NCI-H748 treated with DMSO at 0.1 percent for 48 hours (cell line): ENCODE data around the gene ZNF799.
"Not testable (repeated sequence)": the region's sequence is repeated elsewhere in the genome, so short reads cannot be mapped to it uniquely, and the experiment has no call there.

Source experiments
- DNase-seq: peaks from one replicate; lab custom pipeline; 2025; lab: John Stamatoyannopoulos, UW

ZNF799 gene

DNA sequence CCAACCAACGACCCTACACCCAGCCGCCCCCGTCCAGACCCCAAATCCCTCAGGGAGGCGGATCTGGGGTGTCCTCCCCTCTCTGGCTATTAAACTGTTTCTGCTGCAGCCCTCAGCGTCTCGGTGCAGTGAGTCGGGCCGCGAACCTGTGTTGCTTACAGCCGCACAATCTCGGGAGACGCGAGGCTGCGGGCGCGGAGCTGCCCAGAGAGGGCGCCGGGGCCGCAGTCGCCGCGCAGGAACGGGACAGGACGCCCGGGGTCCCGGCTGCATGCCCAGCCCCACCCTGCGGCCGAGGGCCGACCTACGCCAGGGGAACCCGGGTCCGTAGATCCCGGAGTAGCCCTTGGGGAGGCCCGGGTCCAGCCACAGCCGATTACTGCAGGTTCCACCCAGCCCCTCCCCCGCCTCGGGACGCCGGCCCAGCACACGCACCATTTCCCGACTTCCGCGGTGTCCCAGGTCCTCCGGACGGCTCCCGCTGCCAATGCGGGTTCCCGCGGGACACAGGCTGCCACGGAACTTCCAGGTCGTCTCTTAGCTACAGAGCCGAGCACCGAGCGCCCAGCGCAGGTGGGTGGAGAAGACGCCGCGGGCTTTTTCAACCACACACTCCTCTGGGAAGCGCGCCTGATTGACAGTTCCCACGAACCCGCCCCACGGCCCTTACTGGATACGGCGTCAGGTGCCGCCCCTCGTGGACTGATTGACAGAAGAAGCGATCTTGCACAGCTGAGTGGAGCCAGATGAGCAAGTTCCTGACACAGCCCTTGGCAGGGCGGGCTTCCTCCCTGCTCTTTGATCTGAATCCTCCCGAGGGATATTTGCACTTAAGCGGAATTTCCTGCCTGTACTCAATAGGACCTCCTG, at the start of gene ZNF799:
TSS of gene ZNF799 (minus strand) at position 639 of the 870 bp plus-strand sequence. CDS start at position 438, 201 bp downstream.
- DNase-seq = peak; percentile 71

- no peak for DNase-seq
Measured at GRCh38 chr19:12450844-12451243, 49.8 kb upstream of the ZNF799 start.

DNA sequence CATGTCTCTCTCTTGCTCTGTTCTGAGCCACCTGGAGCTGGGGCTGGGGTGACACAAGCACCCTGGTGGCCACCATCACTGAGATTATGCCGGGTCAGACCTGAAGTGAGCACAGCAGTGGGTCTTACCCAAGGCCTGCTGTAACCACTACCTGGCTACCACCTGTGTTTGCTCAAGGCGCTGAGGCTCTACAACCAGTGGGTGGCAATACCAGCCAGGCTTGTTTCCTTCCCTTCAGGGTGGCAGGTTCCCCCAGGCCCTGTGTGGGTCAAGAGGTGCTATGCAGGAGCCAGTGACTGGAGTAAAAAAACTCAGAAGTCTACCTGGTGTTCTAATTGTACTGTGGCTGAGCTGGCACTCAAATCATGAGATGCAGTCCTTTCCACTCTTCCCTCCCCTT, 47.7 kb upstream of the ZNF799 start:
- no peak for DNase-seq

DNA sequence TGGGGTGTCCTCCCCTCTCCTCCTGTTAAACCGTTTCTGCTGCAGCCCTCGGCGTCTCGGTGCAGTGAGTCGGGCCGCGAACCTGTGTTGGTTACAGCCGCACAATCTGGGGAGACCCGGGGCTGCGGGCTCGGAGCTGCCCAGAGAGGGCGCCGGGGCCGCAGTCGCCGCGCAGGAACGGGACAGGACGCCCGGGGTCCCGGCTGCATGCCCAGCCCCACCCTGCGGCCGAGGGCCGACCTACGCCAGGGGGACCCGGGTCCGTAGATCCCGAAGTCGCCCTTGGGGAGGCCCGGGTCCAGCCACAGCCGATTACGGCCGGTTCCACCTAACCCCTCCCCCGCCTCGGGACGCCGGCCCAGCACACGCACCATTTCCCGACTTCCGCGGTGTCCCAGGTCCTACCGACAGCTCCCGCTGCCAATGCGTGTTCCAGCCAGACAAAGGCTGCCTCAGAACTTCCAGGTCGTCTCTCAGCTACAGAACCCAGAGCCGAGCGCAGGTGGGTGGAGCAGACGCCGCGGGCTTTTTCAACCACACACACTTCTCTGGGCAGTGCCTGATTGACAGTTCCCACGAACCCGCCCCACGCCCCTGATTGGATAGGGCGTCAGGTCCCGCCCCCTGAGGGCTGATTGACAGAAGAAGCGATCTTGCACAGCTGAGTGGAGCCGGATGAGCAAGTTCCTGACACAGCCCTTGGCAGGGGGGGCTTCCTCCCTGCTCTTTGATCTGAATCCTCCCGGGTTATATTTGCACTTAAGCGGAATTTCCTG, 39.7 kb upstream of the ZNF799 start, which contains the start of gene ZNF443:
TSS of gene ZNF443 (minus strand) at position 481 of the 776 bp plus-strand sequence. CDS start at position 374, 107 bp downstream.
- DNase-seq = peak; percentile 85

DNA sequence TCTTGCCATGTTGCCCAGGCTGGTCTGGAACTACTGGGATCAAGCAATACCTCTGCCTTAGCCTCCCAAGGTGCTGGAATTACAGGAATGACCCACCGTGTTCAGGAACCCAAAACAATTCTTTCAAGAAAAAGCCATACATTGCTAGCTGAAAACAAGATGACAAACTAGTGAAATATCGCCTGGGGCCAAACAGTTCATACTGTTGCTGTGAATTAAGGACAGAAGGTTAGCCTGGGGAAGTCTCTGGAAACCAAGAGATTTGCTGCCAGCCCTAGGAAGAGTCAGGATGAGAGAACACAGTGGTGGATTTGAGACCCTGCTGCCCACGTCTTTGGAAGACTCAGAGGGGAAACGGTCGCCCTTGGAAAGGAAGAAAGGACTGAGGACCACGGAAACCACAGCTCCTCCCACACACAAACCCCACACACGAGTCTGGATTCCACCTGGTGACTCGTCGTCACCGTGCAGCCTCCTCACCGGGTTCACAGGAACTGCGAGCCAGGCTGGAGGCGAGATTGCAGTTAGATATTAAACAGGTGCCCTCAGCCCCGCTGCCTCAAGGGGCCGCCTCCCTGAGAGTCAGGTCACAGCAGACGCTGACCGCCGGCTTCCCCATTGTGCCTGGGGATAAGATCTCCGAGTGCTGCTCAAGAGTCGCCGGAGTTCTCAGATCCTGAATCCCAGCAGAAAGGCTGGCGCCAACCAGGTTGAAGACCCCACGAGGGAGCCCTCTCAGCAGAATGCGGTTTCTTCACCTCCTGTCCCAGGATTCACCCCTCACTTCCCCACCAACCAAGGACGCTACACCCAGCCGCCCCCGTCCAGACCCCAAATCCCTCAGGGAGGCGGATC, 38.8 kb upstream of the ZNF799 start:
- DNase-seq = not testable (repeated sequence)

DNA sequence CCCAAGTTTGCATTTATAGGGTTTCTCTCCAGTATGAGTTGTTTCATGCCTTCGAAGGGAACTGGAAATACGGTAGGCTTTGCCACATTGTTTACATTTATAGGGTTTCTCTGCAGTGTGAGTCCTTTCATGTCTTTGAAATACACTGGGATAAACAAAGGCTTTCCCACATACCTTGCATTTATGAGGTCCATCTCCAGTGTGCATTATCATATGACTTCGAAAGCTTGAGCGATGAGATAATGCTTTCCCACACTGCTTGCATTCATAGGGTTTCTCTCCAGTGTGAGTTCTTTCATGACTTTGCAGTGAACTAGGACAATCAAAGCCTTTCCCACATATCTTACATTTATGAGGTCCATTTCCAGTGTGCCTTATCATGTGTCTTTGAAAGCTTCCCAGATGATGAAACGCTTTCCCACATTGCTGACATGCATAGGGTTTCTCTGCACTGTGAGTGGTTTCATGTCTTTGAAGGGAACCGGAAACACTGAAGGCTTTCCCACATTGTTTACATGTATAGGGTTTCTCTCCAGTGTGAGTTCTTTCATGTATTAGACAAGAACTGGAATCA, 29.7 kb upstream of the ZNF799 start:
- DNase-seq = not testable (repeated sequence)

- DNase-seq = no peak
Measured at GRCh38 chr19:12425888-12426274, 24.8 kb upstream of the ZNF799 start.

DNA sequence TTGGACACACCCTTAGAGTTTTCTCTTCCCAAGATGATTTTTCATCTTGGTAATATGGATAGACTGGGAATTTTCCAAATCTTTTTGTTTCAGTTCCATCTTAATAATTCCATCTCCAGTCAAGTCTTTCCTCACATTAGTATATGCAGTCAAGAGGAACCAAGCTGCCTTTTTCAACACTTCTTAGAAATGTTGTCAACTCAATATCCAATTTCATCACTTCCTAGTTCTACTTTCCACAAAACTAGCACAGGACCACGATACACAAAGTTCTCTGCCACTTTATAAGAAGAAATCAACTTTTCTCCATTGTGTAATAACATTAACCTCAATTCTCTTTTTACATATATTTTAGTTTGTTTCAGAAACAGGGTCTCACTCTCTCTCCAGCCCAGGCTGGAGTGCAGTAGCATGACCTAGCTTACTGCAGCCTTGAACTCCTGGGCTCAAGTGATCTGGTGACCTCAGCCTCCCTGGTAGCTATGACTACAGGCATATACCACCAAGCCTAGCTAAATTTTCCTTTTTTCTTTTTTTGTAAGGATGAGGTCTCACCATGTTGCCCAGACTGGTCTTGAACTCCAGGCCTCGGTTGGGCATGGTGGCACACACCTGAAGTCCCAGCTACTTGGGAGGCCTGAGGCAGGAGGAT, 24.3 kb upstream of the ZNF799 start:
- no peak for DNase-seq

GRCh38 chr19:12417273-12417672, 16.2 kb upstream of the ZNF799 start:
- DNase-seq = not testable (repeated sequence)

DNA sequence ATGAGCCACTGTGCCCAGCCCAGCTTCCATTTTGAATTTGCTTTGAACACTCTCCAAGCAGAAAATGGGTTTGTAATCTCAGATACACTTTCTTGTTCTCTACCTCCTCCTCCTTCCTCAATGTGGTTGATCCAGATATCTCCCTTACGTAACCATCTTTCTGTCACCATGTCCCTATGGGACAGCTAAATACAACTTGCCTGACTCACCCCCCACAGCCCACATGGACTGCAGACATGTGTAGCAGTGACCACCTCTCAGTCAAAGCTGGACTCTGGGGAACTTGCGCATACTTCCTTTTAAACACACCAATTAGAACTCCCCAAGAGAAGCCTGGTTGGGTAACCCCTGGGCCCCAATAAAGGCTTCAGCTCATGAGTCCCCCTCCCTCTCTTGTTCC, 10.8 kb upstream of the ZNF799 start:
- DNase-seq = no peak

- not testable (repeated sequence) for DNase-seq
Measured at GRCh38 chr19:12399901-12400632, 1.0 kb downstream of the ZNF799 start.

- not testable (repeated sequence) for DNase-seq
Measured at GRCh38 chr19:12391148-12391547, 9.9 kb downstream of the ZNF799 start.

- DNase-seq = not testable (repeated sequence)
Measured at GRCh38 chr19:12386365-12386764, 14.7 kb downstream of the ZNF799 start.

GRCh38 chr19:12380444-12380737, 20.7 kb downstream of the ZNF799 start:
- no peak for DNase-seq

GRCh38 chr19:12379732-12380443, 21.2 kb downstream of the ZNF799 start:
- no peak for DNase-seq

DNA sequence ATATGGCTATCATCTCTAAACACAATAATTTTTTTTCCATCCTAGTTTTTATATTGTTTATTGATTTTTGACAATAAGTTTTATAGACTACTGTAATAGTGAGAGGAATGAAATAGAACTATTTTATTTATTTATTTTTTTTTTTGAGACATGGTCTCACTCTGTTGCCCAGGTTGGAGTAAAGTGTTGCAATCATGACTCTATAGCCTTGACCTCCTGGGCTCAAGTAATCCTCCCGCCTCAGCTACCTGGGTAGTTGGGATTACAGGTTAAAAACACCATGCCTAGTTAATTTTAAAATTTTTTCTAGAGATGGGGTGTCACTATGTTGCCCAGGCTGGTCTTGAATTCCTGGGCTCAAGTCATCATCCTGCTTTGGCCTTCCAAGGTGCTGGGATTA, 27.0 kb downstream of the ZNF799 start:
- no peak for DNase-seq

GRCh38 chr19:12365236-12366162, 35.6 kb downstream of the ZNF799 start, which contains the start of gene ZNF442:
ZNF442 (minus strand) TSS chr19:12365683; CDS start chr19:12363631, 2,052 bp downstream.
- peak; percentile 85 for DNase-seq

DNA sequence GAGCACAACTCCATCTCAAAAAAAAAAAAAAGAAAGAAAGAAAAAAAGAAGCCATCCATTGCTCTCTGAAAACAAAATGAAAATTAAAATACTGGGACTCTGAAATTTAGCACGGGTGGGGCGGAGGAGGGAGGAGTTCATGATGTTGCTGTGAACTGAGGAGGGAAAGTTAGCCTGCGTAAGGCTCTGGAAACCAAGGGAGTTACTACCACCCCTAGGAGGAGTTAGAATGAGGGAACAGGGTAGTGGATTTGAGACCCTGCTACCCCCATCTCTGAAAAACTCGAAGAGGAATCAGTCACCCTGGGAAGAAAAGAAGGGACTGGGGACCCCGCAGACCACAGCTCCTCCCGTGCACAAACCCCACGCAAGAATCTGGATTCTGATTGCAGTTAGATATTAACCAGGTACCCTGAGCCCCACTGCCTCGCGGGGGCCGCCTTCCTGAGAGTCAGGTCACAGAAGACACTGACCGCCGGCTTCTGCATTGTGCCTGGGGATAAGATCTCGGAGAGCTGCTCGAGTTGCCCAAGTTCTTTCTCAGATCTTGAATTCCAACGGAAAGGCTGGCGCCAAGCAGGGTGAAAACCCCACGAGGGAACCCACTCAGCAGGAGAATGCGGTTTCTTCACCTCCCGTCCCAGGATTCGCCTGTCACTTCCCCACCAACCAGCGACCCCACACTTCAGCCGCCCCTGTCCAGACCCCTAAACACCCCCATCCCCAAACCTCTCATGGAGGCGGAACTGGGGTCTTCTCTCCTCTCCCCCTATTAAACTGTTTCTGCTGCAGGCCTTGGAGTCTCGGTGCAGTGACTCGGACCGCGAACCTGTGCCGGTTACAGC, 36.5 kb downstream of the ZNF799 start:
- no peak for DNase-seq
